Peyer's patch (tissue), 4 donors: ENCODE results near the gene PDCD1LG2.

Source experiments
- CTCF ChIP-seq, 6 experiments: fragments of 450-650 bp in 4 of 6; fragments of 200-600 bp in 2 of 6; sonication (generic) in 1 of 6; IDR thresholded peaks; one replicate each; pipeline ENCODE4 v1.5.1; 2017 to 2019; ENCODE audit warnings: antibody characterized with exemption in 6 of 6, mild to moderate bottlenecking in 3 of 6, moderate library complexity in 1 of 6
- POLR2A ChIP-seq, 2 donors: fragments of 450-650 bp; IDR thresholded peaks; one replicate each; pipeline ENCODE4 v1.5.1; 2017; ENCODE audit warnings: antibody characterized with exemption in 2 of 2, mild to moderate bottlenecking in 2 of 2, moderate library complexity in 2 of 2

GRCh38 chr9:5482194-5482593 is 28.1 kb upstream of the PDCD1LG2 start:
- no peak for TF ChIP-seq CTCF (IDR thresholded peaks at IDR 0.05)
- no peak for TF ChIP-seq POLR2A (IDR thresholded peaks at IDR 0.05)
